AG20443 (cell line): ENCODE results near the gene FAM78A.
"Not testable (repeated sequence)": the region's sequence is repeated elsewhere in the genome, so short reads cannot be mapped to it uniquely, and the experiment has no call there.

ENCODE experiments used
- DNase-seq: peaks from one replicate; pipeline ENCODE4 v3.0.0; 2012; ENCODE audit warnings: low spot score, mixed read lengths

Gene FAM78A

GRCh38 chr9:131237291-131237690, 39.0 kb downstream of the FAM78A start:
- no peak for DNase-seq

- DNase-seq: no peak
These were observed 39.5 kb downstream of the FAM78A start for GRCh38 chr9:131236761-131237160.

GRCh38 chr9:131236161-131236560, 40.1 kb downstream of the FAM78A start:
- no peak for DNase-seq

- DNase-seq: no peak
These were observed 40.8 kb downstream of the FAM78A start for GRCh38 chr9:131235480-131235851.

- no peak for DNase-seq
These were observed 41.4 kb downstream of the FAM78A start for GRCh38 chr9:131234799-131235479.

- DNase-seq: no peak
These were observed 42.3 kb downstream of the FAM78A start for GRCh38 chr9:131233995-131234394.

- DNase-seq: no peak
These were observed 42.8 kb downstream of the FAM78A start for GRCh38 chr9:131233556-131233955.

GRCh38 chr9:131228988-131229387, 47.3 kb downstream of the FAM78A start:
- DNase-seq: no peak

- DNase-seq: no peak
These were observed 48.3 kb downstream of the FAM78A start for GRCh38 chr9:131227959-131228460.

GRCh38 chr9:131227112-131227958, 49.0 kb downstream of the FAM78A start:
- no peak for DNase-seq

GRCh38 chr9:131226226-131226625, 50.1 kb downstream of the FAM78A start:
- no peak for DNase-seq

GRCh38 chr9:131222460-131222859, 53.9 kb downstream of the FAM78A start:
- no peak for DNase-seq

- no peak for DNase-seq
These were observed 55.8 kb downstream of the FAM78A start for GRCh38 chr9:131220485-131220884.

GRCh38 chr9:131218370-131218769, 57.9 kb downstream of the FAM78A start:
- DNase-seq: no peak

GRCh38 chr9:131217331-131218031, 58.8 kb downstream of the FAM78A start:
- no peak for DNase-seq

GRCh38 chr9:131216806-131217205, 59.5 kb downstream of the FAM78A start:
- DNase-seq: no peak

- DNase-seq: no peak
These were observed 61.4 kb downstream of the FAM78A start for GRCh38 chr9:131214876-131215275.

- DNase-seq: no peak
These were observed 61.9 kb downstream of the FAM78A start for GRCh38 chr9:131214286-131214856.

GRCh38 chr9:131211920-131212319, 64.4 kb downstream of the FAM78A start:
- not testable (repeated sequence) for DNase-seq
